Measurements from ENCODE around the gene MRAS.

DNA sequence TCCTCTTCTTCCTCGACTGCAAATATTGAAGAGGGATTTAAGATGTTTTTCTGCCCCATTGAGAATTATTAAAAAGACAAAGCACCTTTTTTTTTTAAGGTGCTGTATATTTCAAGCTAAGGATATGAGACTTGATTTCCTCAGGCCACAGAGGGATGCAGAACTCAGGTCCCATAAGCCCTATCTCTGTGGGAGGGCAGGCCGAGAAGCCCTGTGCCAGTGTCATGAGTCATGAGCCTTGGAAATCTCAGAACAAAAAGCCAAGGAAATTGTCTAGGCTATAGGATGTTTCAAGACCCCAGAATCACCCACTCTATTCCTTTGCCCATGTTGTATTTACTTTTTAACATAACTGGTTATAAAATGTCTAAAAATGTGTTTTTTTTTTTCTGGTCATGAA is 93.4 kb downstream of the MRAS start:
- no peak for TF ChIP-seq POLR2A (IDR thresholded peaks at IDR 0.05)
- TF ChIP-seq, protein P1, sequence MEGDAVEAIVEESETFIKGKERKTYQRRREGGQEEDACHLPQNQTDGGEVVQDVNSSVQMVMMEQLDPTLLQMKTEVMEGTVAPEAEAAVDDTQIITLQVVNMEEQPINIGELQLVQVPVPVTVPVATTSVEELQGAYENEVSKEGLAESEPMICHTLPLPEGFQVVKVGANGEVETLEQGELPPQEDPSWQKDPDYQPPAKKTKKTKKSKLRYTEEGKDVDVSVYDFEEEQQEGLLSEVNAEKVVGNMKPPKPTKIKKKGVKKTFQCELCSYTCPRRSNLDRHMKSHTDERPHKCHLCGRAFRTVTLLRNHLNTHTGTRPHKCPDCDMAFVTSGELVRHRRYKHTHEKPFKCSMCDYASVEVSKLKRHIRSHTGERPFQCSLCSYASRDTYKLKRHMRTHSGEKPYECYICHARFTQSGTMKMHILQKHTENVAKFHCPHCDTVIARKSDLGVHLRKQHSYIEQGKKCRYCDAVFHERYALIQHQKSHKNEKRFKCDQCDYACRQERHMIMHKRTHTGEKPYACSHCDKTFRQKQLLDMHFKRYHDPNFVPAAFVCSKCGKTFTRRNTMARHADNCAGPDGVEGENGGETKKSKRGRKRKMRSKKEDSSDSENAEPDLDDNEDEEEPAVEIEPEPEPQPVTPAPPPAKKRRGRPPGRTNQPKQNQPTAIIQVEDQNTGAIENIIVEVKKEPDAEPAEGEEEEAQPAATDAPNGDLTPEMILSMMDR (IDR thresholded peaks at IDR 0.05), result no peak
